ENCODE measurements around the gene FGFBP2.
A peak's percentile ranks its signal among the peaks of the same experiment; 100 is the strongest.

The FGFBP2 gene

GRCh38 chr4:15963001-15963451 lies at the start of gene FGFBP2:
TSS of gene FGFBP2 (minus strand) at chr4:15963175. CDS start at chr4:15963129, 46 bp downstream.
- DNase-seq (ENCODE audit: low read depth): peak; percentile 62

DNA sequence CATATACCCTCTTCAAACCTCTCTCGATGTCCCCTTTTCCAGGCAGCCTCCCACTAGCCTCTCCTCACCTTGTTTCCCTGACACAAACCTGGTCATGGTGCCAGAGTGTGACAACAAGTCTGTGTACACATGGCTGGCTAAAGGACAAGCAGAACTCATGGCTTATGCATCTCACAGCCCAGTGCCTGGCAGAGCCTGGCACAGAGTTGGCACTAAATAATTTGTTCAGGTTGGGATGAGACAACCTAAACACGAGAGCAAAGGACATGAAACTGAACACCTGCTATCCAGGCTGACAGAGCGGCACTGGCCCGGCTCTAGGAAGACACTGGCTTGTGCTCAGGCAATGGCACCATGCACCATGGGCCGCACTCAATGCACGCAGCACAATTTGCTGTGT lies 48.2 kb upstream of the FGFBP2 start:
- DNase-seq (ENCODE audit: low read depth): no peak

DNA sequence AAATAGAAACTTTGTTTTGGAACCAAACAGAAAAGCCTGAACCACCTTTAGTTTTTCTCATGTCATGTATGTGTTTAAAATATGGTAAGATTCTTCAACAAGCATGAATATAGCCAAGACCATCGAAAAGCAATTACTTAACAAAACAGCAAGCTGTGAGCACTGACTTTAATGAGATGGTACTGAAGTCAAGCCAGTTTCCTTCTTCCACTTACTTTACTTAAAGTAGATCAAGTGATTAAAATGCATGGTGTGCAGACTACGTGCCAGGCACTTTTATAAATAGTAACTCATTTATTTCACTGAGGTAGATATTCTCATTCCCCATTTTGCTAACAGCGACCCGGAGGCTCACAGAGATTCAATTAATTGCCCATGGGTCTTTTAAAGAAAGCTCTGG lies 46.2 kb upstream of the FGFBP2 start:
- no peak for DNase-seq (ENCODE audit: low read depth)

- no peak for DNase-seq (ENCODE audit: low read depth)
These were observed 44.6 kb upstream of the FGFBP2 start for GRCh38 chr4:16007471-16008095.

- no peak for DNase-seq (ENCODE audit: low read depth)
These were observed 43.9 kb upstream of the FGFBP2 start for GRCh38 chr4:16006771-16007446.

DNA sequence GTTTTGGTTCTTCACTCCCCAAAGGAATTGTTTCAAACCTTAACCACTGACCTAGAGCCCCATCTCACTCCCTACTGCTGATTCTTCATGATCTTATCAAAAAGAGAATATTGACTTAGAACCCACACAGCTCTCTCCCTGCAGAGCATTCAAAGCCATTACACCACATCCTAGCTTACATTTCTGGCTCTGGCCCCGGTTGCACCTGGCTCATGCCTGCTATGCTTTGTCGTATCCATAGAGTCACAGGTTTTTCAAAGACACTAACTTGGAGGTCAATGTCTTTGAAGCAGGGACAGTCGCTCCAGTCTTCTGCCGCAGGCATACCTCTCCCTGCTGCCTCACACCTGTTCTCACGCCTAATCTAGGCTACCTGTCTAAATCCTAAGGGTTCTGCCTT lies 42.7 kb upstream of the FGFBP2 start:
- no peak for DNase-seq (ENCODE audit: low read depth)

GRCh38 chr4:16001484-16001858 lies 38.5 kb upstream of the FGFBP2 start:
- peak; percentile 31 for DNase-seq (ENCODE audit: low read depth)

DNA sequence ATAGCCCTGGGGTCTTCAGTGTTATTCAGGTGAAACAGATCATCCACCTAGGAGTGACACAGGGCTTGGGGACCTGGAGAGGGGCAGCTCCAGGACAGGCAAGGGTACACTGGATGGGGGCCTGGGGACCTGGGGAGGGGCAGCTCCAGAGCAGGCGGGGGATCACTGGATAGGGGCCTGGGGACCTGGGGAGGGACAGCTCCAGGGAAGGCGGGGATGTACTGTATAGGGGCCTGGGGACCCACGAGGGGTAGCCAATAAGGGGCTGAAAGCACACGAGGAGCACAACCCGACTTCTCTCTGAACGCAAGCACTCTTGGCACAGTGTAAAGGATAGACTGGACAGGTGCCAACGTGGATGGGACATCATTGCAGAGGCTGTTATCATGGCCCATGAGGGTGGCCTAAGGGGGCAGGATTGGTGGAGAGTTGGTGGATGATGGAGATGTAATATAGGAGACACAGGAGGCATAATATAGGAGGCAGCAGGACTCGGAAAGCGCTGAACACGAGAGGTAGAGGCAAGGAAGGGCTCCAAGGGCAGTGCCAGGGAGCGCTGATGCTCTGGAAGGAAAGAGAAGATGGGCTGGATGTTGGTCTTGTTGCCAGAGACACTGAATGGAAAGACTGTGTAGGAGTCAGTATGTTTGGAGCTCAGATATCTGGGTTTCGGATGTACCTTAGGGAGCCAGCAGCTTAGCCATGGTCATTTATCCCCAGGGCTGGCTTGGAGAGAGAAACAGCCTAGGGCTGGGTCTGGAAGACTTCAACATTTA lies 37.9 kb upstream of the FGFBP2 start:
- no peak for DNase-seq (ENCODE audit: low read depth)

DNA sequence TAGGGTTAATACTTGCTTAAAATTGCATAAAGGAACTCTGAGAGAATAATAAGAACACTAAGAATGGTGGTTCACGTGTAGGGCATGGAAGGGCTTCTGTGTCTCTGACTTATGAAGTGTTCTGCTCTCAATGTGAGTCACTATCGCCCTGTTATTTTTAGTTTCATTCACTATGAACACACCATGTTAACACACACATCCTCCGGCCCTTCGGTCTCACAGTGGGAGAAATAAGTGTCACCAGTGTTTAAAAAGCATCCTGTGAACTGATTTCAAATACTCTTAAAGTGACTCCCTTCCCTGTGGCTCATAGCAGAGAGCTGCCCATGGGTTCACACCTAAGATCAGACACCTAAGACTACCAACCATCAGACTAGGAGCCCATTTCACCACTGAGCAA lies 33.8 kb upstream of the FGFBP2 start:
- no peak for DNase-seq (ENCODE audit: low read depth)

DNA sequence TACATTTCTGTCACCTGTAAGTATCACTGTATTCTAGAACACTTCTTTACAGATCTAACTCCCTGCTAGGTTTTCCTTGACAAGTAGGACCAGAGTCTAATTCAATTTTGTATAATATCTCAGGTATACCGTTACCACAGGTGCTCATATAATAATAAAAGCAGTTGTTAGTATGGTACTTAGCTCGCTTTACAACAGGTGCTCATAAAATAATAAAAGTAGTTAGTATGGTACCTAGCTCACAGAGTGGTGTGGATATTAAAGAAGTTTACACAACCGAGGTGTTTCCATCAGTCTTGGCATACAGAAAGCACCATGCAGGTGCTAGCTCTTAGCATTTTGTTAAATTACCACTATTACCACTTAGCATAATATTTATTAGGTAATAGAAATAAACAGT lies 32.9 kb upstream of the FGFBP2 start:
- DNase-seq (ENCODE audit: low read depth): no peak

GRCh38 chr4:15992167-15992485 lies 29.2 kb upstream of the FGFBP2 start:
- no peak for DNase-seq (ENCODE audit: low read depth)

DNA sequence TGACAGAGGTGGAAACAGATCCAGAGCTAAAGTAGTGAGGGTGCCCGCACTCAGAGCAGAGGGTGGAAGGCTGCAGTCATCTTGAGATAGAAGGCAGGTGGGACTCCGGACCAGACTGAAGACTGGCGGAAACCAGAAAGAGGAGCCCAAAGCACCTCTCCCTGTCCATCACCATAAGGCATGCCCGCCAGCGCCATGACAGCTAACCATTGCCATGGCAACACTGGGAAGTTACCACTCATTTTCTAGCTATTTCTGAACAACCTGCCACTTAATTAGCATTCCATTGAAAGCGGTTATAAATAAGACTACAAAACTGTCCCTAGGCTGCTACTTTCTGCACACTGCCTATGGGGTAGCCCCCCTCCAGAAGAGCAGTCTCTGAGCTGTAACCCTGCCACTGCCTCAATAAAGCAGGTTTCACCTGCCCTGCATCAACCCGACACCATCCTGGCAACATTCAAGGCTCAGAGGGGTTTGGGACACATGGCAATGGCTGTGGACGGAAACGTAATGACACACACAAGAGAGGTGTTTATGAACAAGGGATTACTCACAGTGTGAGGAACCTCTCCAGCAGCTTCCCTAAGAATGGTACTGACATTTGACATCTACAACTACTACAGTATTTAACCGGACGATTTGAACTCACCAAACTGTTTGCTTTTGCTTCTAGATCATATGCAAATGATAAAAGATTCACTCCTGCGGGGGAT lies 27.8 kb upstream of the FGFBP2 start:
- no peak for DNase-seq (ENCODE audit: low read depth)

DNA sequence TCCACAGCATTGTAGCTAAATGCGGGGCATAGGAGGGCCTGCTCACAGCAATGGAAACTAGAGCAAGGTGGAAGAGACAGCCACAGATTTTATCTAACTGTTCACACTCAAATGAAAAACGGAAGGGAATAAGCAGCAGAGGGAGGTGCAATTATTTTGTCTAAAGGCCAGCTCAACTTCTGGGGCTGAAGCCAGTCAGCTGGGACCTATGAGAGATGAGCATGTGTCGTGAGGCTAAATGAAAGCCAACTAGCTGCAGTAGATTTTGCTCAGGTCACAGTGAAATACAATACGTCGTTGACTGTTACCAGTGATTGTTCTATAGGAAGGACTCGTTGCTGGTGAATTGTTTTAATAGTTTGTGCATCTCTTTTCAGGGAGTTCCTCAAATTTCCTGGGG lies 26.4 kb upstream of the FGFBP2 start:
- DNase-seq (ENCODE audit: low read depth): no peak

- no peak for DNase-seq (ENCODE audit: low read depth)
These were observed 25.2 kb upstream of the FGFBP2 start for GRCh38 chr4:15988222-15988621.

DNA sequence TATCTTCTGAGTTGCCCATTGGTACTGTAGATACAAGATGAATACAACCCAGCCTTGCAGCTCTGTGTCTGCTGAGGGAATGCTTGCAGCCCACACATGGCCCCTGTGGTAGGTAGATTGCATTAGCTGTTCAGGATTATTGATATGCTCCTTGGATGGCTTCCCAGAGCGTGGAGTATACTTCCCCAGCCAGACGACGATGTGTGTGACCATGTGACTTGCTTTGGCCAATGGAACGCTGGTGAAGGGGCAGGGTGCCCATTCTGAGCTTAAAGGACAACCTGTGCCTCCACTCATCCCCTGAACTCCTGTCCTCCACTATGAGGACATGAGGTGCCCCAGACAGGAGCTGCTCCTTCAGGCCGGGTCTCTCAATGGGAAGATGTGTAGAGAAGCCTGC lies 23.9 kb upstream of the FGFBP2 start:
- DNase-seq (ENCODE audit: low read depth): no peak

- DNase-seq (ENCODE audit: low read depth): no peak
These were observed 20.6 kb upstream of the FGFBP2 start for GRCh38 chr4:15983610-15984009.

DNA sequence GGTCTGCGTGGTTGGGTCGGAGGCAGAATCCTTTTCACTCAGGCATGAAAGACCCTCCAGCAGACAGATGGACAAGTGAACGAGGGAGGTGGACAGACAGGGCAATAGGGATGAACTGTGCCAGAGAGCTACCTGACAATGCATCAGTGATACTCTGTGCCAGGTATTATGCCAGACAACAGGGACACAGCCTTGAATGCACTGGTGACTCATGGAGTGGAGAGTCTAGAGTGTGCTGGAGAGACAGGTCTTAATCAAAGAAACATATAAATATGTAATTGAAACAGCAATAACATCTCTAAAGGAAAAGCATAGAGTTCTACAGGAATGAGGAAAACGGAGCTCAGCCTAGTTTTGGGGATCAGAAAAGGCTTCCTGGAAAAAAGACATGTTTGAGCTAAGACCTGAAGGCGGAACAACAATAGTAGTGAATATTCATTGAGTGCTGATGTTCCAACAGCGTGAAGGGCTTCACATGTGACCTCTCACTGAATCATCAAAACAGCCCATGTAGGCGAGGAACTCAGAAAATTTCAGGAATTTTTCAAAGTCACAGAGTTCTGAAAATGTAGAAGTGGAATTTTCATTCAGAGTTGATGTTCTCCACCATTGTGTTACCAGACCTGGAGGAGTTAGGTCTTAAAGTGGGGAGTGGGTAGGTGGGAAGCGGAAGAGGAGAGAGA lies 20.0 kb upstream of the FGFBP2 start:
- no peak for DNase-seq (ENCODE audit: low read depth)

DNA sequence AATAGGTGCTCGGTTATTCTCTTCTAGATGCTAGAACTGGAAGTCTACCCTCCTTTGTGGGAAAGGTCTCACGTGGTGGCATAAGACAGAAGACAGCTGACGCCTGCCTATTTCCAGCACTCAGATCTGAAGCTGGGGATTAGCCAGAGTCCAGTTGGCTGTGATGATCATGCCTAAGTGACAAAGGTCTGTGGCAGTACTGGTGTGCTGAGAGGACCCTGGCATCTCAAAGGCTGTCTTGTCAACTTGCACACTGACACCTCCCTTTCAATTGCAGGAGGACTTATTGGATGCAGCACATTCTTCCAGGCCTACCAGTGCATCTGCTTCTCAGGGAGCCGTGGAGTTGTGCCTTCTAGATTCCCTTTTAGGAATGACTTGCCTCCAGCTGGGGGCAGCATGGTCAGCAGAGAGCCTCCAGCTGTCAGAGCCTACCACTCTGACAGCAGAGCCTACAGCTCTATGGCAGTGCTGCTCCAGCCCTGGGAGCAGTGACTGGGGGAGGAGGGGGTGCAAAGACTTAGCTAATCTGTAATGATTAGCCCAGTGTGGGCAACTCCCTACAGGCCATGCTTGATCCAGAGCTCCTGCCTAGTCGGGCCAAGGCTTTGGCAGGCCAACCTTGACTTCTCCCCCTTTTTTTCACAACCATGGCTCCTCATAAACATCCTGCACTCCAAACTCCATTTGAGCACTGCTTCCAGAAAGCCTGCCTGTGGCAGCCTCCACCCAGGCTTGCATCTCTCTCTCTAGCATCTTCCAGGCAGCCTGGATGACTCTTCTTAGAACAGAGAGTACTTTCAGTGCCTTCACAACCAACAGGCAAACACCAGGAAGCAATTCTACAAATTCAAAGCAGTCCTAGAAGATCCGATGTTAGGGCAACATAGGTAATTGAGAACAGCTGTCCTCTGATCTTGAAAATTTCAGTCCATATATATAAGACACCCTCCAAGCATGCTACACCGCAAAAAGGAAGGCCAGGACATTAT lies 13.8 kb upstream of the FGFBP2 start:
- no peak for DNase-seq (ENCODE audit: low read depth)

- DNase-seq (ENCODE audit: low read depth): no peak
These were observed 8.3 kb upstream of the FGFBP2 start for GRCh38 chr4:15971068-15971801.

All from activated T-cell treated with anti-CD3 and anti-CD28 coated beads for 48 hours (primary cell).